ENCODE data around the gene NAA60. TPM values are rescaled to one million over a fixed set of nuclear protein-coding genes. Genes with fewer than 3 reads are reported as not detected.
"Not testable (repeated sequence)": the region's sequence is repeated elsewhere in the genome, so short reads cannot be mapped to it uniquely, and the experiment has no call there.

NAA60 gene
- polyA plus RNA-seq, 3 donors, result 65.1 to 70.8 (median 68.9) TPM

- DNase-seq (ENCODE audit: extremely low read depth in 1 of 11, low read depth in 9 of 11, low spot score in 4 of 11), result not testable (repeated sequence)
These were observed 31.4 kb downstream of the NAA60 start for GRCh38 chr16:3474870-3475269.

- DNase-seq (ENCODE audit: extremely low read depth in 1 of 11, low read depth in 9 of 11, low spot score in 4 of 11), result no peak
These were observed 32.3 kb downstream of the NAA60 start for GRCh38 chr16:3475604-3476375.

DNA sequence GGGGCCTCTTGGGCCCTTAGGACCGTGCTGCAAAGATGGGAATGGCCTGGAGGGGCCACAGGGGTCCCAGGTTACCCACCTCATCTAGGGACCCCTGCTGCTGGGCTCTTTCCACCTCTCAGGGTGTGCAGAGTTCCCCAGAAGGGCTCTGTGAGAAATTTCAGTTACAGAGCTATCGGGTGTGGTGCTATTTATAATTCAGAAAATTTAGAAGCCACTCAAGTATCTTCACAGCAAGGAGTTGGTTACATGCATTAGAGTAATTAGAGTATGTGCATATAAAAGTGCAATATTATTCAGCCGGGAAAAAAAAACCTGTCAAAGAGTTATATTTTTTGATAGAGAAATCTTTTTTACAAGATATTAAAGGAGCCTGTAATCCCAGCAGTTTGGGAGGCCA is 32.9 kb downstream of the NAA60 start:
- DNase-seq (ENCODE audit: extremely low read depth in 1 of 11, low read depth in 9 of 11, low spot score in 4 of 11), result no peak

GRCh38 chr16:3478242-3478925 is 34.9 kb downstream of the NAA60 start:
- no peak for DNase-seq (ENCODE audit: extremely low read depth in 1 of 11, low read depth in 9 of 11, low spot score in 4 of 11)

- DNase-seq (ENCODE audit: extremely low read depth in 1 of 11, low read depth in 9 of 11, low spot score in 4 of 11), result no peak
These were observed 36.3 kb downstream of the NAA60 start for GRCh38 chr16:3479654-3480216.

DNA sequence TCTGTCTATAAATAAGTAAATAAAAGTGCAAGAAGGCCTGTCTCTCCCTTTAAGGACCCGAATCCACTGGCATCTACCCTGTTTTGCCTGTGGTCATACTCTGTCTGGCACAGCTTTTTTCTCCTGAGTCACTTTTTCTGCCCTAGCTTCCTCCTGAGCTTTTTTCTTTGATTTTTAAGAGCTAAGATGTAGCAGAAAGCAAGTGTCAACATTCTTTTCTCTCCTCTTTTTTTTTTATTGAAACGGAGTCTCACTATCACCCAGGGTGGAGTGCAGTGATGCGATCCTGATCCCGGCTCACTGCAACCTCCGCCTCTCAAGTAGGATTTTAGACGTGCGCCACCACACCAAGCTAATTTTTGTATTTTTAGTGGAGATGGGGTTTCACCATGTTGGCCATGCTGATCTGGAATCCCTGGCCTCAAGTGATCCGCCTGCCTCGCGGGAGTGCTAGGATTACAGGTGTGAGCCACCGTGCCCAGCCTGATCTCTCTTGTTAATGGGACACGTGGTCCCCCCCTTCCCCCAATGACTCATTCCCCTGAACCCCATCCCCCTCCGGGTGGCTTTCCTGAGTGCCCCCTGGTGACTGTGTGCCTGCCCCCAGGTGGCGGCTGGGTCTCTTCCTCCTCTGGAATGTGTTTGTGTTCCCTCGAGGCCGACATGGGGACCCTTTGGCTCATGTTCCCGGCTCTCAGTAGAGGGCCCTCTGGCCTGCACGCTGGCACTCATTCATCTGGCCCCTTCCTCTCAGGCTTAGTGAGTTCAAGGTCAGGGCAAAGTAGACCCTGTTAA is 37.6 kb downstream of the NAA60 start:
- no peak for DNase-seq (ENCODE audit: extremely low read depth in 1 of 11, low read depth in 9 of 11, low spot score in 4 of 11)

GRCh38 chr16:3481696-3482658 is 38.5 kb downstream of the NAA60 start:
- DNase-seq (ENCODE audit: extremely low read depth in 1 of 11, low read depth in 9 of 11, low spot score in 4 of 11), result no peak

- DNase-seq (ENCODE audit: extremely low read depth in 1 of 11, low read depth in 9 of 11, low spot score in 4 of 11), result no peak
These were observed 39.3 kb downstream of the NAA60 start for GRCh38 chr16:3482659-3483241.

GRCh38 chr16:3484318-3485096 is 41.0 kb downstream of the NAA60 start:
- DNase-seq (ENCODE audit: extremely low read depth in 1 of 11, low read depth in 9 of 11, low spot score in 4 of 11), result no peak

DNA sequence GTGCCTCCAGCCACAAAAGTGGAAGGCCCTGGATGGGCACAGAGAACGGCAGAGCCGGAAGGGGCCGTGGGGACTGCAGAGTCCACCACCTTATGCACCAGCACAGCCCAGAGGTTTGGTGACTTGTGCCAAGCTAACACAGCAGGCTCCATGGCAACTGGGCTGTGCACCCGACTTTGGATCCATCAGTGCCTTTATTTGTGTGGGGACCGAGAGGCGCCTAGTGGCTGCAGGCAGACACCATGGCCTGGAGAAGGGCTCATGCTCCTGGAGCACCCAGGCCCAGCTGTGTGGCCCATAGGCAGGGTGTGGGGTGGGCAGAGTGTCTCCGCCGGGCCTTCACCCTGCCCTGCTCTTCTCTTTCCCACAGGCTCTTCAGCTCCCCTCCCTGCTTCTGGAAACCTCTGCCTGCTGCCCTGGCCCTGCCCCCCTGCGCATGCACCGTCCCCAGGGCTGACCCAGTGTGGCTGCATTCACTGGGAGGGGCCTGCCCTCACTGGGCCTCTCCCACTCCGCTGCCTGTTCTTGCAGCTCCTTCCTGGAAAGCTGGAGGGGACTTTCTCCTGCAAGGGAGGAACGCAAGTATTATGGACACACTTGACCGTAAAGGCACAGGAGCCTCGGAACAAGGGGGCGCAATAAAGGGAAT is 41.7 kb downstream of the NAA60 start:
- no peak for DNase-seq (ENCODE audit: extremely low read depth in 1 of 11, low read depth in 9 of 11, low spot score in 4 of 11)

DNA sequence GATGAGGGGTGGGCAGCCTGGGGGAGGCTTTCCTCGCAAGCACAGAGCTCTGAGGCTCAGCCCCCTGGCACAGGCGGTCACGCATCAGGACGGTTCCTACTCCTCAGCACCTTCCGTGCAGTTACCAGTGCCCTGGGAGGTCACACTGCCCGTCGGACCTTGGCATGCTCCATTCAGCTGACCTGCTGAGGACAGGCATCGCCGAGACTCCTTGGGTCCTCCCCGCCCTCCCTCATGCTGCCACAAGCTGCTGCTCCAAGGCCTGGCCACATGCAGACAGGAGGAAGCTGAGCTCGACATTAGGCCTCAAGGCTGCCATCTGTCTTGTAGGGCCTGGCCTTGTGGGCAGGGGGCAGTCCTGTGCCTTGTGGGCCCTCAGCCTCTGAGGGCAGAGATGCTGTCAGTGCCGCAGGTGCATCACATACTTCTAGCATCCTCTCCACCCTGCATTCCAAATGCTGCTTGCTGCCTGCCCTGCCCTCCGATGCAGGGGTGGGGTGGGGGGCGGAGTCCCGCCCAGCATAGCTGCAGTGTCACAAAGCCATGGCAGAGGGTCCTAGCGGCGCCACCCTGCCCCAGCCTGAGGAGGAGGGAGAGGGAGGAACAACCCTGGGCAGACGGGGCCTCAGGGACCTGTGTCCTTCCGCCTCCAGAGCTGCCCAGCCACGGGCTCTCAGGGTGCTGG is 42.5 kb downstream of the NAA60 start:
- no peak for DNase-seq (ENCODE audit: extremely low read depth in 1 of 11, low read depth in 9 of 11, low spot score in 4 of 11)

DNA sequence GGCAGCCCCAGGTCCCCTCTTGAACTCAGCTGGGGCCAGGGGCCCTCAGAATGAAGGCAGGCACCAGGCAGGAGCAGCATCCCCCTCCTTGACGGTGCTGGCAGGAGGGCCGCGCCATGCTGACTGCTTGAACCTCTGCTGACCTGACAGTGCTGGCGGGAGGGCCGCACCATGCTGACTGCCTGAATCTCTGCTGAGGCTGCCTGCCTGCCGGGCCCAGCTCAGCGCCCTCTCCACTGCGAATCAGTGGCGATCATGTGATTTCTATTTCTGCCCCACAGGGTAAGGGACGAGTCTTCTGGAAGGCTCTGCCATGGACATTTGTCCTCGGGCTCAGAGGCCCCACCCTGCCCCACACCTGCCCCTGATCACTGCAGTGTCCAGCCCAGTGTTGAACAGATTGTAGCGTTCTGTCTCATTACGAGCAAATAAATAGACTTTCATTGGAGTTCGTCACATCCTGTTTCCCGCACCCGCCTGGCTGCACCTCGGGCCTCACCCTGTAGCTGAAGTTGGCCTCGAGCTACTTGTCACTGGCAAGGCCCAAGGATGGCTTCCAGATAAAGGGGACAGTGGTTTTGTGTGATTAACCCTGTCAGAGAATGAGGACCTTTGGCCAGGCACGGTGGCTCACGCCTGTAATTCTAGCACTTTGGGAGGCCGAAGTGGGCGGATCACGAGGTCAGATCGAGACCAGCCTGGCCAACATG is 43.2 kb downstream of the NAA60 start:
- no peak for DNase-seq (ENCODE audit: extremely low read depth in 1 of 11, low read depth in 9 of 11, low spot score in 4 of 11)

DNA sequence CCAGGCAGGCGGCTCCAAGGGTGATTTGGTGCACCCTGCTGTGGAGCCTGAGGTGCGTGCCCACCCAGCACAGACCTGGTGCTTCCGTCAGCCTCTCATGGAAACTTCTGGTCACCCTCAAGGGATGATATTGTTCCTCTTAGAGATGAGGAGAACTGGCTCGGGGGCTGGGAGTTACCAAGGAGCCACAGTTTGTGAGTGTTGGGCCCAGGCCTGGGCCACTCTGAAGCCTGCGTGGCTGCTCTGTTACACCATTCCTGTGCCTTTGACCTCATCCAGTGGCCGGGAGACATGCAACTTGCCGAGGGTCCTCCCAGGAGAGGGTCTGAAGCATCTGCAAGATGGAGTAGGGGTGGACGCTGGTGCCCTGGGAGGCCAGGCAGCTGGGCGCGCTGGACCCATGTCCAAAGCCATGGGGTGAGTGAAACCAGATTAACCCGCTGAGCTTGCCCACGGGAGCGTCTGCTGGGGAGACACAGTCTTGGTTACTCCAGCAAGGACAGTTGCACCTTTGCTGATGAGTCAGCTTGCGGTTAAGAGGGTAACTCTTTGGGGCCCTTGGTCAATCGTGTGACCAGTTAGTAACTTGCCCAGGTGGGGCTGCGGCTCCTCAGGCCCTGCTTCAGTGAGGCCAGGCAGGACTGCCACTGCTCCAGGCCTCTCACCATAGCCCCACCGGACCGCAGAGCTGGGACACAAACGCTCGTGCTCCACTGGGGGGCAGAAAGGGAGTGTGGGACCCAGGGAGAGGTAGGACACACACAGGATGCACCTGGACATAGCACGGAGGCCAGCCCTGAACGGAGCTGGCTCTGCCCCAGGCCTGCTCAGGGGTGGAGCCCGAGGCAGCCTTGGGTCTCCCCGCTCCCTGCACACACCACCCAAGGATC is 44.3 kb downstream of the NAA60 start:
- no peak for DNase-seq (ENCODE audit: extremely low read depth in 1 of 11, low read depth in 9 of 11, low spot score in 4 of 11)

DNA sequence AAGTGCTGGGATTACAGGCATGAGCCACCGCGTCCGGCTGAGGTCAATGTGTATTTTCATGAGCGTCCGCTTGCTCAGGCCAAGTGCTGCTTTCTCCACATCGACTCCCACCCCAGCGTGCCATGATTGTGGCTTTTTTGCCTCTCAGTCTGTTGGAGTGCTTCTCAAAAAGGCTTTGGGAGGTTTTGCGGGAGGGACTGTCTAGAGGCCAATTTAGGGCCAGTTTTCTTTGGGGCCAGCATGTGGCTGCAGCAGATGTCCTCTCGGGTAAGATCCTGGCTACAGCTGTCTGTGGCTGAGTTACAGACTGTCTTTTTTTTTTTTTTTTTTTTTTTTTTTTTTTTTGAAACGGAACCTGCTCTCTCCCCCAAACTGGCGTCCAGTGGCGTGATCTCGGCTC is 45.3 kb downstream of the NAA60 start:
- no peak for DNase-seq (ENCODE audit: extremely low read depth in 1 of 11, low read depth in 9 of 11, low spot score in 4 of 11)
